DND-41 (cell line): ENCODE data around the gene ZNF181.
A peak's percentile ranks its signal among the peaks of the same experiment; 100 is the strongest.

Experiments
- ATAC-seq: fragments of 200-7000 bp; cut with Tn5 transposase; 3 replicates; pipeline ENCODE4 v1.9.1; 2021; ENCODE audit warnings: low read depth; ENCODE audit not compliant: insufficient read depth
- DNase-seq: peaks from one replicate; pipeline ENCODE4 v3.0.0-alpha.2; 2020
- H2AFZ ChIP-seq: 2 replicates; pipeline ENCODE4 v1.6.0; 2012; ENCODE audit warnings: low read depth, low read length
- H3K27ac ChIP-seq: 2 replicates; pipeline ENCODE4 v1.5.1; 2012; ENCODE audit warnings: low read length, inconsistent platforms
- H3K27me3 ChIP-seq: fragments of 200-600 bp; sonication (generic); 2 replicates; pipeline ENCODE4 v1.6.0; 2012; ENCODE audit warnings: low read length, mild to moderate bottlenecking, inconsistent platforms; ENCODE audit not compliant: insufficient read depth, poor library complexity
- H3K36me3 ChIP-seq: 2 replicates; pipeline ENCODE4 v1.5.1; 2012; ENCODE audit warnings: low read length, inconsistent platforms; ENCODE audit not compliant: insufficient read depth
- H3K4me1 ChIP-seq: 2 replicates; pipeline ENCODE4 v1.5.1; 2012; ENCODE audit warnings: mild to moderate bottlenecking, low read length; ENCODE audit not compliant: insufficient read depth
- H3K4me2 ChIP-seq: 2 replicates; pipeline ENCODE4 v1.6.0; 2012; ENCODE audit warnings: mild to moderate bottlenecking, moderate library complexity, low read length, inconsistent platforms; ENCODE audit not compliant: insufficient read depth
- H3K4me3 ChIP-seq, 2 experiments: fragments of 200-600 bp in 1 of 2; shearing (Covaris generic) in 1 of 2; 2 replicates each; pipeline ENCODE4 v1.5.1; 2012 to 2016; ENCODE audit warnings: inconsistent platforms in 2 of 2, low read length in 2 of 2, mild to moderate bottlenecking in 2 of 2, low read depth in 1 of 2, moderate library complexity in 1 of 2
- H3K79me2 ChIP-seq: 2 replicates; pipeline ENCODE4 v1.6.0; 2012; ENCODE audit warnings: low read length, inconsistent platforms; ENCODE audit not compliant: insufficient read depth
- H3K9ac ChIP-seq: 2 replicates; pipeline ENCODE4 v1.6.0; 2012; ENCODE audit warnings: low read depth, mild to moderate bottlenecking, inconsistent platforms, low read length, moderate library complexity
- H3K9me3 ChIP-seq: 2 replicates; pipeline ENCODE4 v1.5.1; 2012; ENCODE audit warnings: low read length, moderate library complexity, mild to moderate bottlenecking, inconsistent platforms; ENCODE audit not compliant: insufficient read depth, severe bottlenecking
- H4K20me1 ChIP-seq: 2 replicates; pipeline ENCODE4 v1.6.0; 2012; ENCODE audit warnings: low read length; ENCODE audit not compliant: insufficient read depth
- EZH2 ChIP-seq: IDR thresholded peaks from 3 replicates; pipeline ENCODE4 v1.6.1; 2012; ENCODE audit warnings: borderline replicate concordance, low read depth, mild to moderate bottlenecking, moderate library complexity, low read length, inconsistent platforms; ENCODE audit not compliant: severe bottlenecking
- TF ChIP-seq, protein P1 (sequence below): IDR thresholded peaks from 2 replicates; pipeline ENCODE4 v1.5.1; 2012; ENCODE audit warnings: borderline replicate concordance, low read length, moderate library complexity, mild to moderate bottlenecking; ENCODE audit not compliant: poor library complexity, severe bottlenecking; ENCODE audit errors: extremely low read depth

ZNF181 gene

DNA sequence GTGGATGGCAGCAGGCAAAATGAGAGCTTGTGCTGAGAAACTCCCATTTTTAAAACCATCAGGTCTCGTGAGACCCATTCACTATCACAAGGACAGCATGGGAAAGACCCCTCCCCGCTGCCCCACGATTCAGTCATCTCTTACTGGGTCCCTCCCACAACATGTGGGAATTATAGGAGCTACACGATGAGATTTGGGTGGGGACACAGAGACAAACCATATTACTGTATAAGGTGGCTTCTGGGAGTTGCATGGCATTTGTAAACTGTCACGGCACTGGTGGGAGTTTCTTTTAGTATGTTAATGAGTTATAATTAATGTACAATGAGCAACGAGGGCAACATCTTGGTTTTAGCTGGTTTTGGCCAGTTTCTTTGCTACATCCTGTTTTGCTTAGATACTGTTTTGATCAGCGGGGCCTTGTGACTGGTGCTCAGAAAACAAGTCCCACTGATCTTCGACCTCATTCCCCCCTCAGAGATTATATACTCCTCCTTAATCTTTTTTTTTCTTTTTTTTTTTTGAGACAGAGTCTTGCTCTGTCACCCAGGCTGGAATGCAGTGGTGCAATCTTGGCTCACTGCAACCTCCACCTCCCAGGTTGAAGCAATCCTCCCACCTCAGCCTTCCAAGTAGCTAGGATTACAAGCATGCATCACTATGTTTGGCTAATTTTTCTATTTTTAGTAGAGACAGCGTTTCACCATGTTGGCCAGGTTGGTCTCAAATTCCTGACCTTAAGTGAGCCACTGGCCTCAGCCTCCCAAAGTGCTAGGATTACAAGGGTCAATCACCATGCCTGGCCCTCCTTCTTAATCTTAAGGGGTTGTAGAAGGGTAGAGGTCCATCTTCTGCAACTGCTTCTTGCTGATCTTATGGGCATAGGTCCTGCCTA is 60.3 kb downstream of the ZNF181 start:
- no peak overlapping the region for H3K27ac ChIP-seq
- peak overlapping the region; percentile 63 for H2AFZ ChIP-seq
- H3K27me3 ChIP-seq = no peaks in the 10 kb centered on the region
- H3K79me2 ChIP-seq = no peaks in the 10 kb centered on the region
- H3K4me2 ChIP-seq = no peak overlapping the region
- no peaks in the 10 kb centered on the region for H3K36me3 ChIP-seq
- DNase-seq (no peak), ATAC-seq (no peak)
- H3K4me3 ChIP-seq = no peak overlapping the region
- H4K20me1 ChIP-seq = no peaks in the 10 kb centered on the region
- no peaks in the 10 kb centered on the region for H3K9me3 ChIP-seq
- TF ChIP-seq EZH2 = no peak
- TF ChIP-seq, protein P1, sequence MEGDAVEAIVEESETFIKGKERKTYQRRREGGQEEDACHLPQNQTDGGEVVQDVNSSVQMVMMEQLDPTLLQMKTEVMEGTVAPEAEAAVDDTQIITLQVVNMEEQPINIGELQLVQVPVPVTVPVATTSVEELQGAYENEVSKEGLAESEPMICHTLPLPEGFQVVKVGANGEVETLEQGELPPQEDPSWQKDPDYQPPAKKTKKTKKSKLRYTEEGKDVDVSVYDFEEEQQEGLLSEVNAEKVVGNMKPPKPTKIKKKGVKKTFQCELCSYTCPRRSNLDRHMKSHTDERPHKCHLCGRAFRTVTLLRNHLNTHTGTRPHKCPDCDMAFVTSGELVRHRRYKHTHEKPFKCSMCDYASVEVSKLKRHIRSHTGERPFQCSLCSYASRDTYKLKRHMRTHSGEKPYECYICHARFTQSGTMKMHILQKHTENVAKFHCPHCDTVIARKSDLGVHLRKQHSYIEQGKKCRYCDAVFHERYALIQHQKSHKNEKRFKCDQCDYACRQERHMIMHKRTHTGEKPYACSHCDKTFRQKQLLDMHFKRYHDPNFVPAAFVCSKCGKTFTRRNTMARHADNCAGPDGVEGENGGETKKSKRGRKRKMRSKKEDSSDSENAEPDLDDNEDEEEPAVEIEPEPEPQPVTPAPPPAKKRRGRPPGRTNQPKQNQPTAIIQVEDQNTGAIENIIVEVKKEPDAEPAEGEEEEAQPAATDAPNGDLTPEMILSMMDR = no peak
- H3K4me1 ChIP-seq = peaks cover 10% of the 10 kb centered on the region; the same call in 1 of the 2 replicates
- no peak overlapping the region for H3K9ac ChIP-seq
